HepG2 (cell line): ENCODE measurements around the gene NUF2. TPM values are rescaled to one million over a fixed set of nuclear protein-coding genes. Genes with fewer than 3 reads are reported as not detected.

Experiments used
- ATAC-seq: fragments of 200-7000 bp; cut with Tn5 transposase; 3 replicates; pipeline ENCODE4 v1.9.1; 2020; ENCODE audit warnings: mild to moderate bottlenecking, moderate library complexity
- BruUV-seq: library from RNA; stranded (reverse); fragments of 400-500 nt; replicated peaks from 2 replicates; lab custom pipeline; 2021; lab: Mats Ljungman, UMichigan
- CTCF ChIA-PET: fragments of 300-600 bp; formaldehyde crosslinking; extraction: SDS; loops from one replicate; lab custom pipeline; 2021; ENCODE audit warnings: low total read pairs, inconsistent platforms, low intra/inter-chr PET ratio; lab: Yijun Ruan, JAX
- POLR2A ChIA-PET: fragments of 350-600 bp; sonication (Branson Sonifier 250); formaldehyde crosslinking; loops from one replicate; lab custom pipeline; 2020; ENCODE audit warnings: antibody characterized with exemption, inconsistent platforms; lab: Yijun Ruan, JAX
- DNase-seq: peaks from one replicate; pipeline ENCODE4 v3.0.0-alpha.2; 2015; ENCODE audit warnings: low spot score
- FAIRE-seq: peaks from 3 replicates; lab custom pipeline; 2011; peaks lifted over from hg19 to GRCh38; lab: Jason Lieb, UNC
- H2AFZ ChIP-seq: one replicate; pipeline ENCODE4 v1.6.1; 2011; ENCODE audit warnings: low read length, inconsistent platforms
- H3K27ac ChIP-seq: fragments of 300-600 bp; 3 replicates; pipeline ENCODE4 v1.8.0; 2011; ENCODE audit warnings: mixed run types, mild to moderate bottlenecking, mixed read lengths, low read length, inconsistent platforms; ENCODE audit not compliant: insufficient read depth; ENCODE audit errors: extremely low read length
- H3K27me3 ChIP-seq, 2 experiments: fragments of 200-600 bp in 1 of 2; 2 replicates in 1 of 2; 3 replicates in 1 of 2; pipeline versions ENCODE4 v1.6.0 to v1.8.0; 2011; ENCODE audit warnings: low read length in 2 of 2, mild to moderate bottlenecking in 2 of 2, moderate library complexity in 2 of 2, inconsistent platforms in 1 of 2; ENCODE audit not compliant: insufficient read depth in 2 of 2, control insufficient read depth in 1 of 2
- H3K36me3 ChIP-seq, 2 experiments: fragments of 200-600 bp in 1 of 2; replicated peaks in 1 of 2; 2 replicates in 1 of 2; 3 replicates in 1 of 2; pipeline versions ENCODE4 v1.5.1 to v1.8.0; 2011; ENCODE audit warnings: low read length in 2 of 2, inconsistent platforms in 1 of 2; ENCODE audit not compliant: insufficient read depth in 2 of 2, control insufficient read depth in 1 of 2
- H3K4me1 ChIP-seq: 2 replicates; pipeline ENCODE4 v1.5.1; 2012; ENCODE audit warnings: low read length, inconsistent platforms; ENCODE audit not compliant: insufficient read depth
- H3K4me2 ChIP-seq: 2 replicates; pipeline ENCODE4 v1.6.0; 2011; ENCODE audit warnings: low read depth, low read length, inconsistent platforms
- H3K4me3 ChIP-seq, 3 experiments: fragments of 200-600 bp in 1 of 3; sonication (generic), shearing (Covaris generic) in 1 of 3; replicated peaks in 1 of 3; 2 replicates each; pipeline ENCODE4 v1.5.1; 2011 to 2016; ENCODE audit warnings: low read length in 3 of 3, inconsistent platforms in 2 of 3, low read depth in 2 of 3, mild to moderate bottlenecking in 2 of 3, control low read depth in 1 of 3, mixed read lengths in 1 of 3; ENCODE audit not compliant: insufficient read depth in 1 of 3
- H3K79me2 ChIP-seq: one replicate; pipeline ENCODE4 v1.6.1; 2011; ENCODE audit warnings: low read length, inconsistent platforms; ENCODE audit not compliant: insufficient read depth
- H3K9ac ChIP-seq: 2 replicates; pipeline ENCODE4 v1.6.0; 2011; ENCODE audit warnings: mild to moderate bottlenecking, low read depth, low read length, inconsistent platforms; ENCODE audit not compliant: insufficient read depth
- H3K9me3 ChIP-seq: 2 replicates; pipeline ENCODE4 v1.5.1; 2012; ENCODE audit warnings: mild to moderate bottlenecking, low read length
- H4K20me1 ChIP-seq: 2 replicates; pipeline ENCODE4 v1.6.0; 2011; ENCODE audit warnings: inconsistent platforms, mild to moderate bottlenecking, low read length, moderate library complexity; ENCODE audit not compliant: insufficient read depth
- KDM1A ChIP-seq: IDR thresholded peaks from 2 replicates; pipeline ENCODE4 v1.6.1; 2016; ENCODE audit warnings: missing compliant biosample characterization
- PAWR ChIP-seq: sonication (generic); formaldehyde crosslinking; IDR thresholded peaks from 2 replicates; pipeline ENCODE4 v1.4.0; 2020; ENCODE audit warnings: missing genetic modification reagents, mild to moderate bottlenecking, borderline replicate concordance
- SKI ChIP-seq: fragments of 450-650 bp; IDR thresholded peaks from one replicate; pipeline ENCODE4 v1.6.1; 2018; ENCODE audit warnings: mild to moderate bottlenecking; ENCODE audit not compliant: partially characterized antibody
- ZNF724P ChIP-seq: sonication (generic); formaldehyde crosslinking; IDR thresholded peaks from 2 replicates; pipeline ENCODE4 v1.8.0; 2022; ENCODE audit warnings: missing genetic modification reagents, borderline replicate concordance
- WGBS: methylation state at CpG from one replicate; pipeline ENCODE4 v1.1.6; 2017; ENCODE audit warnings: low lambda C conversion rate; 5-methylcytosine and 5-hydroxymethylcytosine counted together
- in situ Hi-C: cut with HindIII; loops from 2 replicates; pipeline ENCODE4 v1.10.0; 2017; ENCODE audit warnings: low pct_unique_long_range_greater_than_20kb; ENCODE audit not compliant: extremely low pct_ligation_motif_present
- intact Hi-C: fragments of 100-400 bp; cut with micrococcal nuclease; formaldehyde crosslinking; loops from one replicate; pipeline ENCODE4 v1.10.0; 2022; ENCODE audit not compliant: unreplicated experiment
- polyA plus RNA-seq, 8 experiments: library from polyadenylated mRNA; depleted of rRNA in 3 of 8; stranded (reverse) in 7 of 8; unstranded in 1 of 8; fragments of >200 nt; fragmentation: Illumina TruSeq in 4 of 8; extraction: Trizol in 4 of 8; gene quantifications; 2 replicates each; pipeline versions ENCODE4 v1.2.1 to v1.2.3, GENCODE V29; 2011 to 2016; ENCODE audit warnings: low read depth in 4 of 8, missing spikeins in 1 of 8, mixed read lengths in 1 of 8; ENCODE audit not compliant: insufficient read depth in 1 of 8
- total RNA-seq, 5 experiments: library from RNA; depleted of rRNA; stranded (reverse); fragments of >200 nt; fragmentation: Illumina TruSeq; extraction: Trizol; gene quantifications; 2 replicates each; pipeline ENCODE4 v1.2.3, GENCODE V29; 2016; ENCODE audit warnings: low read depth in 1 of 5
- TF ChIP-seq, protein P1 (sequence below): sonication (generic); formaldehyde crosslinking; IDR thresholded peaks from 2 replicates; pipeline ENCODE4 v1.4.0; 2020; ENCODE audit warnings: missing genetic modification reagents, borderline replicate concordance
- TF ChIP-seq, protein P2 (sequence below), 2 experiments: fragments of 450-650 bp in 1 of 2; sonication (generic) in 1 of 2; formaldehyde crosslinking in 1 of 2; IDR thresholded peaks; 2 replicates each; pipeline versions ENCODE4 v1.6.1 to v1.8.0; 2016 to 2022; ENCODE audit warnings: antibody characterized with exemption in 1 of 2, mild to moderate bottlenecking in 1 of 2, missing genetic modification reagents in 1 of 2

Gene NUF2
- total and polyA plus RNA-seq, 2 of the 13 experiments (the other 11 are each of a cell fraction or from before 2014, with no cell fraction given) = 26.0 to 39.4 TPM

DNA sequence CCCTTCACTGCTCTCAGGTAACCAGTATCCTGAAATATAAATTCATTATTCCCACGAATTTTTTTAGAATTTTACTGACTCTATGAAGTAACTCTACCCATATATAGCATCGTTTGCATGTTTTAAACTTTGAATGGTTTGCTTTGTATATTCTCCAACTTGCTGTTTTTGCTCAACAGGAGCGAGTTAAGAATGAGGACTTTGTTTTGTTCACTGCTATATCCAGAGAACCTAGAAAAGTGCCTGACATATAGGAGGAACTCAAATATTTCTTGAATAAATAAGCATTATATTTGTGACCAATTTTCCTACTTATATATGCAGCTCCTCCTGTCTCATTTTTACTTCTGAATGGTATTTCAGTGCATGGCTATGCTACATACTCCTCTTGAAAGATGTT is 43.4 kb downstream of the NUF2 start:
- no peak overlapping the region for H3K4me2 ChIP-seq
- in situ Hi-C loops = no loop called here
- H3K36me3 ChIP-seq = no peaks in the 10 kb centered on the region
- under 1% methylated on average over 3 of the region's 3 CpGs for WGBS
- intact Hi-C loops = no loop called here
- TF ChIP-seq, protein P1, sequence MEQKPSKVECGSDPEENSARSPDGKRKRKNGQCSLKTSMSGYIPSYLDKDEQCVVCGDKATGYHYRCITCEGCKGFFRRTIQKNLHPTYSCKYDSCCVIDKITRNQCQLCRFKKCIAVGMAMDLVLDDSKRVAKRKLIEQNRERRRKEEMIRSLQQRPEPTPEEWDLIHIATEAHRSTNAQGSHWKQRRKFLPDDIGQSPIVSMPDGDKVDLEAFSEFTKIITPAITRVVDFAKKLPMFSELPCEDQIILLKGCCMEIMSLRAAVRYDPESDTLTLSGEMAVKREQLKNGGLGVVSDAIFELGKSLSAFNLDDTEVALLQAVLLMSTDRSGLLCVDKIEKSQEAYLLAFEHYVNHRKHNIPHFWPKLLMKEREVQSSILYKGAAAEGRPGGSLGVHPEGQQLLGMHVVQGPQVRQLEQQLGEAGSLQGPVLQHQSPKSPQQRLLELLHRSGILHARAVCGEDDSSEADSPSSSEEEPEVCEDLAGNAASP (CRISPR knock-in tag) = no peak
- no peak for TF ChIP-seq PAWR (CRISPR knock-in tag)
- CTCF ChIA-PET = no interaction called here
- BruUV-seq = no TSS peak
- no peak overlapping the region for H2AFZ ChIP-seq
- no peaks in the 10 kb centered on the region for H3K4me1 ChIP-seq
- no peaks in the 10 kb centered on the region for H3K79me2 ChIP-seq
- ATAC-seq (no peak), DNase-seq (no peak), FAIRE-seq (no peak)
- H3K27ac ChIP-seq = no peak overlapping the region
- peaks cover 0 to 1% of the 10 kb centered on the region in 2 experiments; a peak in 1 of 5 replicates for H3K27me3 ChIP-seq
- POLR2A ChIA-PET = no interaction called here
- no peaks in the 10 kb centered on the region for H3K9me3 ChIP-seq
- H4K20me1 ChIP-seq = no peaks in the 10 kb centered on the region
- no peak overlapping the region for H3K9ac ChIP-seq
- no peak overlapping the region for H3K4me3 ChIP-seq

DNA sequence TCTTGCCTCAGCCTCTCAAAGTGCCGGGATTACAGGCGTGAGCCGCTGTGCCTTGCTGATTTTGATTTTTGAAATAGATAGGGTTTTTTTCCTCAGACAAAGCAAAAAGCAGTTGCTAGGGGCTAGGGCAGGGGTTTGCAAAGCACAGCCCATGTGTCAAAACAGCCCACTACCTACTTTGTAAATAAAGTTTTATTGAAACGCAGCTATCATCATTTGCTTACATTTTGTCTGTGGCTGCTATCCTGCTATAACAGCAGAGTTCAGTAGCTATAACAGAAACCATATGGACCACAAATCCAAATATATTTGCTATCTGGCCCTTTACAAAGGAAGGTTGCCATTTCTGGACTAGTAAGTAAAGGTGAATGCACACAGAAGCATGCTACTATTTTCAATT is 44.8 kb downstream of the NUF2 start:
- DNase-seq (no peak), FAIRE-seq (no peak), ATAC-seq (no peak)
- Histone ChIP-seq H3K27me3 (peaks cover 0 to 1% of the 10 kb centered on the region in 2 experiments; a peak in 1 of 5 replicates), H3K9ac (no peak overlapping the region), H3K36me3 (no peaks in the 10 kb centered on the region), H3K4me3 (no peak overlapping the region), H4K20me1 (no peaks in the 10 kb centered on the region), H3K79me2 (no peaks in the 10 kb centered on the region), H2AFZ (no peak overlapping the region), H3K4me1 (no peaks in the 10 kb centered on the region), H3K27ac (no peak overlapping the region), H3K9me3 (no peaks in the 10 kb centered on the region), H3K4me2 (no peak overlapping the region)
- no TSS peak for BruUV-seq
- CTCF ChIA-PET = no interaction called here
- 14% methylated on average over 4 of the region's 4 CpGs for whole genome bisulfite sequencing
- TF ChIP-seq SKI (no peak), ZNF724P (CRISPR knock-in tag) (no peak), KDM1A (CRISPR knock-in tag) (no peak)
- TF ChIP-seq, protein P2, sequence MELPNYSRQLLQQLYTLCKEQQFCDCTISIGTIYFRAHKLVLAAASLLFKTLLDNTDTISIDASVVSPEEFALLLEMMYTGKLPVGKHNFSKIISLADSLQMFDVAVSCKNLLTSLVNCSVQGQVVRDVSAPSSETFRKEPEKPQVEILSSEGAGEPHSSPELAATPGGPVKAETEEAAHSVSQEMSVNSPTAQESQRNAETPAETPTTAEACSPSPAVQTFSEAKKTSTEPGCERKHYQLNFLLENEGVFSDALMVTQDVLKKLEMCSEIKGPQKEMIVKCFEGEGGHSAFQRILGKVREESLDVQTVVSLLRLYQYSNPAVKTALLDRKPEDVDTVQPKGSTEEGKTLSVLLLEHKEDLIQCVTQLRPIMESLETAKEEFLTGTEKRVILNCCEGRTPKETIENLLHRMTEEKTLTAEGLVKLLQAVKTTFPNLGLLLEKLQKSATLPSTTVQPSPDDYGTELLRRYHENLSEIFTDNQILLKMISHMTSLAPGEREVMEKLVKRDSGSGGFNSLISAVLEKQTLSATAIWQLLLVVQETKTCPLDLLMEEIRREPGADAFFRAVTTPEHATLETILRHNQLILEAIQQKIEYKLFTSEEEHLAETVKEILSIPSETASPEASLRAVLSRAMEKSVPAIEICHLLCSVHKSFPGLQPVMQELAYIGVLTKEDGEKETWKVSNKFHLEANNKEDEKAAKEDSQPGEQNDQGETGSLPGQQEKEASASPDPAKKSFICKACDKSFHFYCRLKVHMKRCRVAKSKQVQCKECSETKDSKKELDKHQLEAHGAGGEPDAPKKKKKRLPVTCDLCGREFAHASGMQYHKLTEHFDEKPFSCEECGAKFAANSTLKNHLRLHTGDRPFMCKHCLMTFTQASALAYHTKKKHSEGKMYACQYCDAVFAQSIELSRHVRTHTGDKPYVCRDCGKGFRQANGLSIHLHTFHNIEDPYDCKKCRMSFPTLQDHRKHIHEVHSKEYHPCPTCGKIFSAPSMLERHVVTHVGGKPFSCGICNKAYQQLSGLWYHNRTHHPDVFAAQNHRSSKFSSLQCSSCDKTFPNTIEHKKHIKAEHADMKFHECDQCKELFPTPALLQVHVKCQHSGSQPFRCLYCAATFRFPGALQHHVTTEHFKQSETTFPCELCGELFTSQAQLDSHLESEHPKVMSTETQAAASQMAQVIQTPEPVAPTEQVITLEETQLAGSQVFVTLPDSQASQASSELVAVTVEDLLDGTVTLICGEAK (IDR thresholded peaks at IDR 0.05) = no peak
- TF ChIP-seq, protein P2 (CRISPR knock-in tag; IDR thresholded peaks at IDR 0.05) = peak; percentile 55; the same call in 1 of the 2 replicates
- in situ Hi-C loops (no loop called here), intact Hi-C loops (no loop called here)
- POLR2A ChIA-PET = no interaction called here
